GM18858 (cell line): Measurements from ENCODE around the gene SLC6A19.

Experiments used
- ATAC-seq: cut with Tn5 transposase; IDR thresholded peaks from one replicate; pipeline ENCODE4 v1.9.1; 2021; ENCODE audit not compliant: unreplicated experiment

The SLC6A19 gene

DNA sequence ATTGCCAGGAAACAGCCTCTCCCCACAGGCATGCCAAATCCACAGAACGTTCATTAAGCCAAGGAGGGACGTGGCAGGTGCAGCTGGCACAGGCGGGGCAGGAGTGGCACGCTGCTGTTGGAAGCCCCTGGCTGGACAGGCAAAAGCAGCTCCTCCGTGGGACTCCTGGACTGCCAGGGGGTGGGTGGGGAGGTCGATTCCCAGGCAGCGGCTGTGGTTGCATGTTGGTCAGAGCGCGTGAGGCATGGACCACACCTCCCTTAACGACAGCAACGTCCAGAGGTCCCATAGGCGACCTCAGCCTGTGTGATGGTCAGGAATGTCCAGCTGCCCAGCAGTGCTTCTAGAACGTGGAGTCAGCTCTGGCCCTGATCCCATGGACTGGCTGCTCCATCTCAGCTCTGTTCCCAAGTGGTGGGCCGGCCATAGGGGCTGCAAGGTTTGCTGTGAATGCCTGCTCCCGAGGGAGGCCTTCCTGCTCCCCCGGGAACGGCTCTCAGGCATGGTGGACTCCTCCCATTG, 6.9 kb downstream of the SLC6A19 start:
- ATAC-seq = no peak

DNA sequence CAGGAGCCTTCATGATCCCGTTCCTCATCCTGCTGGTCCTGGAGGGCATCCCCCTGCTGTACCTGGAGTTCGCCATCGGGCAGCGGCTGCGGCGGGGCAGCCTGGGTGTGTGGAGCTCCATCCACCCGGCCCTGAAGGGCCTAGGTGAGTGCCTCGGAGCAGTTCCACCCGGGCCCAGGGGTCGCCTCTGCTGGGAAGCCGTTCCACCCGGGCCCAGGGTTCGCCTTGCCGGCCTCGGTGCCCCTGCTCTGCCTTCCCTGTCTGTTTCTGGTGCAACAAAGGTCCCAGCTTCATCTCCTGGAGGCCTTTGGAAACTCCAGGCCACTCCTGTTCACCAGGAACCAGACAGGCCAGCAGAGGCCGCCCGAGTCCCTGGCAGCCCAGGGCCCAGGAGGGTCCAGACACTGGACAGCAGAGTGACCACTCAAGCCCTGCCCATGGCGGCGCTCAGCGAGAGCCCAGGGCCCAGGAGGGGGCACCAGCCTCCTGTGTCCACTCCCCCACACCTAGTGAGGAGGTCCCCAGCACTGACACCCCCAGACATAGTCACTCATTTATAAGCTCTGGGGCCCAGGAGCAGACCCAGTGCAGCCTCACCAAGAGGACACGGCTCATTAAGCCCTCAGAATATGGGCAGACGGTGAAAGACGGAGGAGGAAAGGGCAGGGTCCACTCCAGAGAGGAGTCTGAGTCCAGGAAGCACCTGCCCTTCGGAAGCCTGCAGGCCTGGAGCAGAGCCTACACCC, 7.5 kb downstream of the SLC6A19 start:
- ATAC-seq = no peak

DNA sequence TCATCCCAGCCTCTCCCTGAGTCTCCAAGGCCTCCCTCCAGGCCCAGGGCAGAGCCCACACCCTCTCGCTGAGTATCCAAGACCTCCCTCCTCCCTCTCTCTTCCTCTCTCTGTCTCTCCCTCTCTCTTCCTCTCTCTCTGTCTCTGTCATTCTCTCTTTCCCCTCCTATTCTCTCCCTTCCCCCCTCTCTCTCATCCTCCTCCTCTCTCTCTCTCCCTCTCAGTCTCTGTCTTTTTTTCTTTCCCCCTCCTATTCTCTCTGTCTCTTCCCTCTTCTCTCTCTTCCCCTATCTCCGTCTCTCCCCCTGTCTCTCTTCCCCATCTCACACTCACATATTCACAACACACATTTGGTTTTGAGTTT, 8.1 kb downstream of the SLC6A19 start:
- ATAC-seq = no peak

DNA sequence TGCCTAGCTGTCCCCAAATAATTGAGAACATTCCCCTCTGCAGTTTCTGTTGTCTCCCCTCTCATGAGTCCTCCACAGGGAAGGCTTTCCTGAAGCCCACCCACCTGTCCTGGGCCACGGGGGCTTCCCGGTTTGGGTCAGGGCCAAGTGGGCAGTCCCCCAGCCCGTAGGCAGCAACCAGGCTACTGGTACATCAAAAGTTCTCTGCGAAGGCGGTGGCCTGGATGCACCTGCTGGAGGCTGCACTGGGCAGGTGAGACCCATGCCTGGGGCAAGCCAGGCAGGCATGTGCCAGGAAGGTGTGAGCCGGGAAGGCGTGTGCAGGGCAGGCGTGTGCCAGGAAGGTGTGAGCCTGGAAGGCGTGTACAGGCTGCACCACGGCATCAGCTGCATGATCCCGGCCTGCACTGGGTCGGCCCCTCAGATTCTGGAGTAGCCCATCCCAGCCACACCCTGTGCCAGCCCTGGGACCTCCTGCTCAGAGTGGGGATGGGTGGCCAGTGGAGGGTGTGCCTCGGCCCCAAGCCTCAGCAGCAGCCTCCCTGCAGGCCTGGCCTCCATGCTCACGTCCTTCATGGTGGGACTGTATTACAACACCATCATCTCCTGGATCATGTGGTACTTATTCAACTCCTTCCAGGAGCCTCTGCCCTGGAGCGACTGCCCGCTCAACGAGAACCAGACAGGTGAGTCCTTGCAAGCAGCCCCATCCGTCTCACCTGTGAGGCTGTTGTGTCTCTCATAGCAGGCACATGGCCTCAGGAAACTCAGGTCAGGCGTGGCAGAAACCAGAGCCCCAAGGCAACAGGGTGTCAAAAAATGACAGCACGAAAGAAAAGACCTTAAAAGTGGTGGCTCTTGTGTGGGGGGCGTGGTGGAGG, 8.7 kb downstream of the SLC6A19 start:
- ATAC-seq = no peak

DNA sequence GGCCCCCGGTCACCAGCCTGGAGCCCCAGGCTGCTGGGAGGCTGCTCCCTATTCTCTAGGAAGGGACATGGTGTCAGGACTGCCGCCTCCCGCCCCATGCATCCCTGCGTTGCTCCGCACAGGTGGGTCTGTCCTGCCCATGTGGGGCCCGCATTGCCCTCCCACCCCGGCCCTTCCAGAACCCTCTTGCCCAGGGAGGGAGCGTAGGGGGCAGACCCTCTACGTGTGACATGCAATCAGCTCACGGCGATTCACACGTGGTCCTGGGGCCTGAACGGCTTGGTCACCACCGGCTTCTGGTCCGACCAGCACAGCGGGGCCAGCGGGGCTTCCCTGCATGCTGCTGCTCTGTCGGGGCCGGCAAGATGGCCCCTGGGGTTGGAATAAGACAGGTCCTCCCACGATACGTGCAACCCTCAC, 9.4 kb downstream of the SLC6A19 start:
- ATAC-seq = no peak

DNA sequence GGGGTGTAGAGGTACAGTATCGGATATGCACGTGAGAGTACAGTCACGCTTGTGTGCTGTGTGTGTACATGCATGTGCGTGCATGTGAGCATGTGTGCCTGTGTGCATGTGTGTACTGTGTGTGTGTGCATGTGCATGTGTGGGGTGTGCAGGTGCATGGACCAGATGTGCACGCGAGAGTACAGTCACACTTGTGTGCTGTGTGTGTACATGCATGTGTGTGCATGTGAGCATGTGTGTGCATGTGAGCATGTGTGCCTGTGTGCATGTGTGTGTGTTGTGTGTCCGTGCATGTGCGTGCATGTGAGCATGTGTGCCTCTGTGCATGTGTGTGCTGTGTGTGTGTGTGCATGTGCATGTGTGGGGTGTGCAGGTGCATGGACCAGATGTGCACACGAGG, 10.3 kb downstream of the SLC6A19 start:
- ATAC-seq = no peak

DNA sequence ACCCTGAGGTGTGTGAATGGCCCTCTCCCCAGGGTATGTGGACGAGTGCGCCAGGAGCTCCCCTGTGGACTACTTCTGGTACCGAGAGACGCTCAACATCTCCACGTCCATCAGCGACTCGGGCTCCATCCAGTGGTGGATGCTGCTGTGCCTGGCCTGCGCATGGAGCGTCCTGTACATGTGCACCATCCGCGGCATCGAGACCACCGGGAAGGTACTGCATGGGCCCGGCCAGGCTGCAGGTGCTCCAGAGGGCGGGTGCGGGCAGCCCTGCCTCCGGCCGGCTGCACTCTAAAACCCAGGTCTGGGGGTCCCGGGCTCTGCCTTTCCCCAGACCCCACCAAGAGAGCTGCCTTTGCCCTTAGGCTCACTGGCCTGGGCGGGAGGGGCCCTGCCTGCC, 10.9 kb downstream of the SLC6A19 start:
- no peak for ATAC-seq

DNA sequence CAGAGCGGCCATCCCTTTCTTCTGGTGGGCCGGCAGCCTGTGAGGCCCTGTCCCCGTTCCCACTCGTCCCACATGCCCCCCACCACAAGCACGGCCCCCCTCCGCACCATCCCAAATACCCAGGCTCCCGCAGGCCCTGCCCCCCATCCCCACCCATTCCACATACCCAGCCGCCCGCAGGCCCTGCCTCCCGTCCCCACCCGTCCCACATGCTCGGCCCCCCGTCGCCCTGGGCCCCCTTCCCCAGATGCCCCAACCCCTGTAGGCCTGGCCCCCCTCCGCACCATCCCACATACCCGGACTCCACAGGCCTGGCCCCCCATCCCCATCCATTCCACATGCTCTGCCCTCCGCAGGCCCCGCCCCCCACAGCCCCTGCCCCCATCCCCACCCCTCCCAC, 11.5 kb downstream of the SLC6A19 start:
- no peak for ATAC-seq

DNA sequence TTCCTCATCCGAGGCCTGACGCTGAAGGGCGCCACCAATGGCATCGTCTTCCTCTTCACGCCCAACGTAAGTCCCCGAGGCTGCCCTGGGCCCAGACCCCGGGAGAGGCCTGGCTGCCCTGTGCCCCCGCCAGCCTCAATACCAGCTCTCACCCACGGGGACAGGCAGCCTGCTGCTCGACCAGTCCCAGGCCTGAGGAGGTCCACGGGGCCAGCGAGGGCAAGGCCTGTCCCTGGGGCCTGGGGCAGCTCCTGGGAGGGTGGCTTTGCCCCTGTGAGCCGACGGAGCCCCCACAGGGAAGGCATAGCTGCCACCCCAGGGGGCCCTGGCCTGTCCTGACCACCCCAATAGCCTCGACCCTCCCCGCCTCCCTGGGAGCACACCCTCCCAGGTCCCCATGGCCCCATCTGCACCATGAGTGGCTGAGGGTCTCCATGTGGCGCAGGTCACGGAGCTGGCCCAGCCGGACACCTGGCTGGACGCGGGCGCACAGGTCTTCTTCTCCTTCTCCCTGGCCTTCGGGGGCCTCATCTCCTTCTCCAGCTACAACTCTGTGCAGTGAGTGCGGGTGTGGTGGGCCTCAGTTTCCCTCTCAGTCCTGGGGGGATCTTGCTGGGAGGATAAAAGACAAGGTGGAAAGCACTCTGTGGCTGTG, 12.2 kb downstream of the SLC6A19 start:
- ATAC-seq = no peak

DNA sequence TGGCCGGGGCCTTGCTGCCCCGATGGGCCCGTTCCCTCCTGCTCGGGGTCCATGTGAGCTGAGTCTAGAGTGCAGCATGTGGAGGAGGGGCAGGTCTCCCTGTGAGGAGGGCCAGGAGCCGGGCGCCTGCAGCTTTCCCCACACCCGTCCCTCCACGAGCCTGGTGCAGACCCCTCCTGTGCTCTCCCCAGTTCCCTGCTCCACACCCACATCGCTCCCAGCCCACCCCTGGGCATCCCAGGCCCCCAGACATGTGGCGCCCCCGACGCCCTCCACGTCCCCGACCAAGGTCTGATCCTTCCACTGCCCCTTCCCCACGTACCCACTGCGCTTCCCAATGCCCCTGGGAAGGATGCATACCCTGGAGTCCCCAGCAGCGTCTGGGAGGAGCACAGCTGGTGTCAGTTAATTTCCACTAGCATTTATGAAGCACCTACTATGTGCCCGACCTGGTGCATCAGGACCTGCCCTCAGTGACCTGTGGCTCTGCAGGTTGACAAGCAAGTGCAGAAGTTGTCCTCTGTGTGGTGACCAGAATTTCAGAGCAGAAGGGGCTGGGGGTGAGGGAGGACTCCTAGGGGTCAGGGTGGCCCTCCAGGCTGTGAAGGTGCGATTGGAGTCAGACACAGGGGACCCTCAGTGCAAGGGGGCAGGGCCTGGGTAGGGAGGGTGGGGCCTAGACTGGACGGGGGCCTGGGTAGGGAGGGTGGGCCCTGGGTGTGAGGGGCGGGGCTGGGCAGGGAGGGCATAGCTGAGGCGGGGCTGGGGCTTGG, 13.0 kb downstream of the SLC6A19 start:
- ATAC-seq = no peak

DNA sequence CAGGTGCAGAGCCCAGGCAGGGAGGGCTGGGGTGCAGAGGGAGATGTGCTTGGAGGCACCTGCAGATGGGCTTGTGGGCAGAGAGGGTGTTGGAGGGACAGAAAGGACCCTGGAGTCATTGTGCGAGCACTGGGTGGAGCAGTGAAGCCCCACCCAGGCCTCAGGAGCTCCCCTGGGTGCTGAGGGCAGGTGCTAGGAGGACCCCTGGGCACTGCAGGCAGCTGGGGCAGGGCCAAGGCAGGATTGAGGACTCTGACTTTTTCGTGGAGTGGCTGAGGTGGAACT, 13.5 kb downstream of the SLC6A19 start:
- ATAC-seq = no peak

DNA sequence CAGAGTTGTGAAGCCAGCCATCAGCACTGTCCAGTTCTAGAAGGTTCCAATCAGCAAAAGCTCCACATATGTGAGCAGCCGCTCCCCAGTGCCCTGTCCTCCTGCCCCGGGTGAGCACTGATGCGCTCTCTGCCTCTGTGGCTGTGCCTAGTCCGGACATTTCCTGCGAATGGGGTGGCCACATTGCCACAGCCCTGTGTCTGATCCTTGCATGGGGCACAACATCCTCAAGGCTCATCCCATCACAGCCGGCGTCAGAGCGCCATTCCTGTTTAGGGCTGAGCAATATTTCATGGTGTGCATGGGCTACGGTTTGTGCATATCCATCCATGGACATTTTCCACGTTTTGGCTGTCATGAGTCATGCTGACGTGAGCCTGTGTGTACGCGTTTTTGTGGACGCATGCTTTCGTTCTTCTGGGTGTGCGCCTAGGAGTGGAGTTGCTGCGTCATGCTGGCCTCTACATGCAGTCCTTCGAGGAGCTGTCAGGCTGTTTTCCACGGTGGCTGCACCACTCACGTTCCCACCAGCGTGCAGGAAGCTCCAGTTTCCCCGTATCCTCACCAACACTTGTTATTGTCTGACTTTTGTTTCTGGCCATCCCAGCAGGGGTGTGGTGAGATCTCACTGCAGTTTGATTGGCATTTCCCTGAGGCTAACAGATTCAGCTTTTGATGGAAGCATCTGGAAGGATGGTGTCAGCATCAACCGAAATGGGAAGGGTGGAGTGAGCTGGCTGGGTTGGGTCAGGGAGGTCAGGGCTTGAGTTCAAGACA, 14.1 kb downstream of the SLC6A19 start:
- no peak for ATAC-seq

DNA sequence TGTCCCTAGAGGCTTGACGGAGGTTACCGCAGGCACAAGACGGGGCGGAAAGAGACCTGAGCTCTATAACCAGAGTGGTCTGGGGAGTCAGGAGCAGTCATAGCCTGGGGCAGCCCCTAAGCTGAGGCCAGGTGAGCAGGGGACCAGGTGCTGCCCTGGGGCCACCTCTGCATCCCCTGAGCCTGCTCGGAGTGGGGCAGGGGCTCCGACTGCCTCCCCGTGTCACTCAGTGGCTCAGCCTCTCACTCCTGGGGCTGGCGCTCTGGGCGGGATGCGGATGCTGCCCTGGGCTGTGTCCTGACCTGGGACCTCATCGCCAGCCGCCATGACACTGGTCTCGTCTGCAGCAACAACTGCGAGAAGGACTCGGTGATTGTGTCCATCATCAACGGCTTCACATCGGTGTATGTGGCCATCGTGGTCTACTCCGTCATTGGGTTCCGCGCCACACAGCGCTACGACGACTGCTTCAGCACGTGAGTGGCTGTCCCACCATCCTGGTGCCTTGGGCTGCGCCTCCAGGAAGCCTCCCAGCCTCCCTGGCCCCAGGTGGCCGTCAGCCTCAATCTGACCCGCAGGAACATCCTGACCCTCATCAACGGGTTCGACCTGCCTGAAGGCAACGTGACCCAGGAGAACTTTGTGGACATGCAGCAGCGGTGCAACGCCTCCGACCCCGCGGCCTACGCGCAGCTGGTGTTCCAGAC, 15.0 kb downstream of the SLC6A19 start:
- no peak for ATAC-seq

DNA sequence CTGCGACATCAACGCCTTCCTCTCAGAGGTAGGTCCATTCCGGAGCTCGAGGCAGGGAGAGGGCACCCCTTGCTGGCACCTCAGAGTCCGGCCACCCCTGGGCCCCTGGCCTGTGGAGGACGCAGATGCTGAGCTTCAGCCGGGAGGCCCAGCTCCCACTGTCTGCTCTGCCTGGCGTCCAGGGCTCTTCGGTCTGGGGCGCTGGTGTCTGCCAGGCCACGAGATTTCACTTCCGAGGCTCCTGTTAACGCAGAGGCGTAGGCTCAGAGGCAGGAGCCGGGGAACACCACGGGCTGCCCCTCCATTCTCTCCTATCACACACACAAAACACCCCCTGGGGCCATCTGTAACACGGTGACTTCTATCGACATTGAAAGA, 15.5 kb downstream of the SLC6A19 start:
- ATAC-seq = no peak

DNA sequence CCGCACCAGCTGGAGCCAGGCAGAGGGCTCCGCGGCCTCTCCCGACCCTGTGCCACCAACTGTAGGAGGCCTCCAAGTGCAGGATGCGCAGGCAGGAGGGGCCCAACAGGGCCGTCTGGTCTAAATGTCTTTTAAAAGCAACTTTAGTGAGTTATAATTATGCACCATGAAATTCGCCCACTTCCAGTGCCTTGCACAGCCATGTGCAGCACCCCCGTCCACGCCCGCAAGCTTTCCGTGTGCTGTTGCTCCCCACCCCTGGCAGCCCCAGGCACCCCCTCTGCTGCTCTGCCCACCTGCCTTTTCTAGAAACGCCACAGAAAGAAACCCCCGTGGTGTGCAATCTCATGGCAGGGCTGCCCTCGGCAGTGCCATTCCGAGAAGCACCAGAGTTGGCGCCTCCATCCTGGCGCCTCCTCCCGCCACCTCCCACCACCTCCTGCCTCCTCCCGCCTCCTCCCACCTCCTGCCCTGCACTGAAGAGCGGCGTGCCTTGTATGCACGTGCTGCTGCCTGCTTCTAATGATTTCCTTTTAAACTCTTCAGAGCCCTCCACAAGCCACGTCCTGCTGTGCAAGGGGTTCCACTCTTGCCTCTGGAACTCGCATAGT, 16.3 kb downstream of the SLC6A19 start:
- no peak for ATAC-seq

DNA sequence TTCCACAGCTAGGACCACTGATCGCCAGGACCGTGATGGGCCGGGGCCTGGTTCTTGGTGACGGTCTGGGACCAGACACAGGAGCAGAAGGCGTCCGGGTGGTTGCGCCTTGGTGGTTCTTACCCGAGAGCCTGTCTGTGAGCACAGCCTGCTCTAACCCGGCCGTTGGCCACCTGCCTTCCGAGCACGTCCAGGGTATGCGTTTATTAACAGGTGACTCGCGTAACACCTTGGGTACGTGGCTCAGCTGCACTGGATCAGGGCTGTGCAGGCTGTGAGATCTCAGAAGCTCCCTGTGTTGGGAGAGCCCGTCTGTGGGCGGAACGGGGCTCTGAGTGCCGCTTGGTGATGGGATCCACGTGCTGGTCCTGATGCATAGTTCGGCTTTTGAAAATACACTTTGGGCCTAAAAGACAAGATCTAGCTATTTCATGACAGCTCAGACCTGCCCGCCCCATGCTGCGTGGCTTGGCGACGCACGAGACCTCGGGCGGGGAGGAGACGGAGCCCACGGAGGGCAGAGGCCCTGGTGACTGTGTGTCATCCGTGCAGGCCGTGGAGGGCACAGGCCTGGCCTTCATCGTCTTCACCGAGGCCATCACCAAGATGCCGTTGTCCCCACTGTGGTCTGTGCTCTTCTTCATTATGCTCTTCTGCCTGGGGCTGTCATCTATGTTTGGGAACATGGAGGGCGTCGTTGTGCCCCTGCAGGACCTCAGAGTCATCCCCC, 17.1 kb downstream of the SLC6A19 start:
- no peak for ATAC-seq

DNA sequence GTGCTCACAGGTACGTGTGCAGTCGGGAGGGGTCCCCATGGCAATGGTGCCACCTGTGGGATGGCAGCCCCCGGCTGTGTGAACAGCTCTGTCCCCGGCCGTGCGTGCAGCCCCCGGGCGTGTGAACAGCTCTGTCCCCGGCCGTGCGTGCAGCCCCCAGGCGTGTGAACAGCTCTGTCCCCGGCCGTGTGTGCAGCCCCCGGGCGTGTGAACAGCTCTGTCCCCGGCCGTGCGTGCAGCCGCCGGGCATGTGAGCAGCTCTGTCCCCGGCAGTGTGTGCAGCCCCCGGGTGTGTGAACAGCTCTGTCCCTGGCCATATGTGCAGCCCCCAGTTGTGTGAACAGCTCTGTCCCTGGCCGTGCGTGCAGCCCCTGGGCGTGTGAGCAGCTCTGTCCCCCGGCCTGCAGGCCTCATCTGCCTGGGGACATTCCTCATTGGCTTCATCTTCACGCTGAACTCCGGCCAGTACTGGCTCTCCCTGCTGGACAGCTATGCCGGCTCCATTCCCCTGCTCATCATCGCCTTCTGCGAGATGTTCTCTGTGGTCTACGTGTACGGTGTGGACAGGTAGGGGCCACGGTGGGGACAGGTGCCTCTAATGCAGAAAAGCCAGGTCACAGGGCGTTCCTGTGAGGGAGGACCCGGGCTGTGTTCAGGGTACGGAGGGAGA, 17.8 kb downstream of the SLC6A19 start:
- no peak for ATAC-seq

DNA sequence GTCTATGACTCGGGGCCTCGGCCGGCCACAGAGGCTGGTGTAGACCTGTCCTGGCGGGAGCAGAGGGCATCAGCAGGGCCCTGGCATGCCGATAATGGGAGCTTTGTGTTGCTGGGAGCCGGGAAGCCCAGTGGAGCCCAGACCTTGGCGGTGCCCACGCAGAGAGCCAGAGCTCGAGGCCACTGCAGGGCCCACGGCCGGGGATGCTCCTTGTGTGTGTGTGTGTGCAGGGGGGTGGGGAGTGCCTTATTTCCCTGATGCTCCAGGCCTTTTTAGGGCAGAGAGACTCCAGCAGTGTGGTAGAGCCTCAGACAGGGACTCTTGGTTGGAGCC, 18.3 kb downstream of the SLC6A19 start:
- ATAC-seq = no peak
